Ovary (tissue), 9 donors: ENCODE data around the gene FTH1. TPM values are rescaled to one million over a fixed set of nuclear protein-coding genes. Genes with fewer than 3 reads are reported as not detected.
"Not testable (repeated sequence)": the region's sequence is repeated elsewhere in the genome, so short reads cannot be mapped to it uniquely, and the experiment has no call there.

Experiments
- DNase-seq, 5 donors: peaks; one replicate each; pipeline ENCODE4 v3.0.0-alpha.2; 2019 to 2020
- H3K27ac ChIP-seq, 2 donors: fragments of 200-600 bp; one replicate each; pipeline versions ENCODE4 v1.5.1 to v1.8.0; 2019 to 2022
- H3K27me3 ChIP-seq: fragments of 200-600 bp; one replicate; pipeline ENCODE4 v1.8.0; 2022
- H3K36me3 ChIP-seq: fragments of 200-600 bp; sonication (generic); one replicate; pipeline ENCODE4 v1.5.1; 2019
- H3K4me1 ChIP-seq: one replicate; pipeline ENCODE4 v1.8.1; 2013; ENCODE audit warnings: mild to moderate bottlenecking, moderate library complexity; ENCODE audit not compliant: insufficient read depth
- H3K4me3 ChIP-seq: fragments of 200-600 bp; sonication (generic); one replicate; pipeline ENCODE4 v1.5.1; 2017
- H3K9me3 ChIP-seq, 2 donors: fragments of 200-600 bp in 1 of 2; sonication (generic) in 1 of 2; one replicate each; pipeline versions ENCODE4 v1.5.1 to v1.8.1; 2013 to 2019; ENCODE audit warnings: mild to moderate bottlenecking in 1 of 2, moderate library complexity in 1 of 2
- EP300 ChIP-seq: sonication (generic); formaldehyde crosslinking; IDR thresholded peaks from one replicate; pipeline ENCODE4 v1.6.1; 2017; ENCODE audit warnings: antibody characterized with exemption
- POLR2A ChIP-seq: fragments of 450-650 bp; IDR thresholded peaks from one replicate; pipeline ENCODE4 v1.6.1; 2017; ENCODE audit warnings: antibody characterized with exemption, mild to moderate bottlenecking, moderate library complexity
- WGBS, 3 donors: extraction: QIAGEN DNeasy Blood & Tissue Kit in 1 of 3; methylation state at CpG; one replicate each; pipeline versions ENCODE4 v1.1.5 to v1.1.7; 2013 to 2017; 5-methylcytosine and 5-hydroxymethylcytosine counted together
- intact Hi-C, 4 donors: fragments of 100-400 bp; cut with DNase I; formaldehyde crosslinking; loops; one replicate each; pipeline versions ENCODE4 v1.11.0 to v1.15.1; 2022 to 2023
- polyA plus RNA-seq, 2 donors: library from polyadenylated mRNA; stranded (reverse); fragments of 200-250 nt in 1 of 2; fragments of 350-450 nt in 1 of 2; fragmentation: Illumina TruSeq in 1 of 2; extraction: RNeasy Lipid Tissue Mini Kit (QIAGEN cat#74804) in 1 of 2; gene quantifications; one replicate each; pipeline ENCODE4 v1.2.3, GENCODE V29; 2013 to 2014
- total RNA-seq, 7 donors: library from RNA; depleted of rRNA in 2 of 7; stranded (reverse); fragments of >200 nt in 2 of 7; fragmentation: NEBNext Ultra II Directional in 3 of 7; extraction: Animal tissue kit (Norgen Biotek cat#: 25700) in 3 of 7; gene quantifications; one replicate each; pipeline versions ENCODE4 v1.1.0 to v1.2.4, GENCODE V29; 2016 to 2023
- TF ChIP-seq, protein P1 (sequence below), 3 donors: fragments of 450-650 bp in 2 of 3; fragments of 200-600 bp in 1 of 3; IDR thresholded peaks; one replicate each; pipeline versions ENCODE4 v1.5.1 to v1.8.0; 2016 to 2022; ENCODE audit warnings: antibody characterized with exemption in 3 of 3, mild to moderate bottlenecking in 1 of 3
- donor health status: DM: no; HTN: no; CAD: no; lungs with moderate emphysema.
- donor health status: DM: no; HTN: no; CAD: no.
- donor health status: Bipolar disorder and iron deficiency.
- donor health status: DM: yes; HTN: yes; CAD: no.
- donor health status: DM: no; HTN: no; CAD: no.
- donor health status: DM: yes; HTN: yes; CAD: no.

FTH1 gene
- total and polyA plus RNA-seq, 9 donors, result 1,118 to 5,649 (median 2,155) TPM

GRCh38 chr11:61969391-61969758, 1.9 kb upstream of the FTH1 start:
- Histone ChIP-seq H3K27ac (peak overlapping the region in 1 of 2 donors; percentile 96), H3K4me3 (no peak overlapping the region), H3K36me3 (no peaks in the 10 kb centered on the region), H3K9me3 (no peaks in the 10 kb centered on the region), H3K27me3 (no peaks in the 10 kb centered on the region), H3K4me1 (peaks cover 34% of the 10 kb centered on the region)
- intact Hi-C loops, result no loop called here
- TF ChIP-seq POLR2A, result no peak
- TF ChIP-seq, protein P1, sequence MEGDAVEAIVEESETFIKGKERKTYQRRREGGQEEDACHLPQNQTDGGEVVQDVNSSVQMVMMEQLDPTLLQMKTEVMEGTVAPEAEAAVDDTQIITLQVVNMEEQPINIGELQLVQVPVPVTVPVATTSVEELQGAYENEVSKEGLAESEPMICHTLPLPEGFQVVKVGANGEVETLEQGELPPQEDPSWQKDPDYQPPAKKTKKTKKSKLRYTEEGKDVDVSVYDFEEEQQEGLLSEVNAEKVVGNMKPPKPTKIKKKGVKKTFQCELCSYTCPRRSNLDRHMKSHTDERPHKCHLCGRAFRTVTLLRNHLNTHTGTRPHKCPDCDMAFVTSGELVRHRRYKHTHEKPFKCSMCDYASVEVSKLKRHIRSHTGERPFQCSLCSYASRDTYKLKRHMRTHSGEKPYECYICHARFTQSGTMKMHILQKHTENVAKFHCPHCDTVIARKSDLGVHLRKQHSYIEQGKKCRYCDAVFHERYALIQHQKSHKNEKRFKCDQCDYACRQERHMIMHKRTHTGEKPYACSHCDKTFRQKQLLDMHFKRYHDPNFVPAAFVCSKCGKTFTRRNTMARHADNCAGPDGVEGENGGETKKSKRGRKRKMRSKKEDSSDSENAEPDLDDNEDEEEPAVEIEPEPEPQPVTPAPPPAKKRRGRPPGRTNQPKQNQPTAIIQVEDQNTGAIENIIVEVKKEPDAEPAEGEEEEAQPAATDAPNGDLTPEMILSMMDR (IDR thresholded peaks at IDR 0.05), result no peak
- TF ChIP-seq EP300, result no peak
- 24 to 49% (median 44%) methylated on average over 7 of the region's 7 CpGs for WGBS, 3 donors
- DNase-seq, result no peak

GRCh38 chr11:61968758-61969390, 1.4 kb upstream of the FTH1 start:
- intact Hi-C loops, result no loop called here
- no peaks in the 10 kb centered on the region for H3K27me3 ChIP-seq
- H3K4me1 ChIP-seq, result peaks cover 34% of the 10 kb centered on the region
- TF ChIP-seq EP300 (no peak), POLR2A (no peak)
- TF ChIP-seq, protein P1 (IDR thresholded peaks at IDR 0.05), result no peak
- H3K4me3 ChIP-seq, result peak overlapping the region; percentile 71
- peak overlapping the region; percentile 89 to 98 for H3K27ac ChIP-seq
- peak in 4 of 5 donors; percentile 8 to 36 (median 26) for DNase-seq
- H3K9me3 ChIP-seq, result no peaks in the 10 kb centered on the region
- 88 to 92% (median 89%) methylated on average over 16 of the region's 16 CpGs for WGBS, 3 donors
- no peaks in the 10 kb centered on the region for H3K36me3 ChIP-seq

DNA sequence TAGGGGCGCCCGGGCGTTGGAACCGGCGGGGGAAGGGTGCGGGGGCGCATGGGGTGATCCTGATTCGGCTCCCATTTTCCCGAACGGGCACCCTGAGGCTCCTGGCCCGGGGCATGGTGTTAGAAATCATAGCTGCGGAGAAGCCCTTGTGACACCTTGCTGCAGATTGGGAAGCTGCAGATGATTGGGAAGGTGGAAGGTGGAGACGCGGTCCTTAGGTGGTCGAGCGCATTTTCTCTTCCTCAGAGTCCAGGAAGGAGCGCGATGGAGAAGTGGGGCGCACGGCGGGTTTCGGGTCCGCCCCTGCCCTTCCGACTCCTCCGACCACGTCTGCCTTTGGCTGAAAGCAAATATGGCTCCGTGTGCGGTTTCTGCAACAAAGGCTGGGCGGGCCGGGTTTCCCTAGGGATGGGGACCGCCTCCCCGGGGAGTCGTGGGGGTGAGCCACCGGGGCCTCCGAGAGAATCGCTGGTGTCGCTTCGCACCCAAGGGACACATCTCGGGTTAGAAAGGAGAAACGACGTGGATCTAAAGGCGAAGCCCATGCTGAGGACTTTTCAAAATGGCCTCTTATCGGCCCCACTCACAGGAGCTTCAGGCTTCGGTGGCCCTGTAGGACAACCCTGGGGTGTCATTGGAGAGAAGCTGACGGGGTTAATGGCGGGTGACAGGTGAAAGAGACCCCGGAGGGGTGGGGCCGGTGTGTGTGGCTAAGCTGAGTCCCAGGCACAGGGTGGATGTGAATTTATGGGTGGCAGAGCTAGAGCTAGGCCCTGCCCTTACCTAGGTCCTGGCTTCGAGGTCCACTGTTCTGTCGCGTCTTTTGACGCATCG, 707 bp upstream of the FTH1 start:
- WGBS, 3 donors, result 11 to 17% (median 12%) methylated on average over 46 to 53 of the region's 53 CpGs
- TF ChIP-seq EP300, result no peak
- TF ChIP-seq POLR2A, result no peak
- TF ChIP-seq, protein P1 (IDR thresholded peaks at IDR 0.05), result no peak
- Histone ChIP-seq H3K9me3 (no peaks in the 10 kb centered on the region), H3K4me1 (peaks cover 28% of the 10 kb centered on the region), H3K36me3 (no peaks in the 10 kb centered on the region), H3K4me3 (peak overlapping the region; percentile 71), H3K27me3 (no peaks in the 10 kb centered on the region), H3K27ac (peak overlapping the region; percentile 89 to 98)
- peak in 4 of 5 donors; percentile 32 to 66 (median 60) for DNase-seq
- intact Hi-C loops, result no loop called here

DNA sequence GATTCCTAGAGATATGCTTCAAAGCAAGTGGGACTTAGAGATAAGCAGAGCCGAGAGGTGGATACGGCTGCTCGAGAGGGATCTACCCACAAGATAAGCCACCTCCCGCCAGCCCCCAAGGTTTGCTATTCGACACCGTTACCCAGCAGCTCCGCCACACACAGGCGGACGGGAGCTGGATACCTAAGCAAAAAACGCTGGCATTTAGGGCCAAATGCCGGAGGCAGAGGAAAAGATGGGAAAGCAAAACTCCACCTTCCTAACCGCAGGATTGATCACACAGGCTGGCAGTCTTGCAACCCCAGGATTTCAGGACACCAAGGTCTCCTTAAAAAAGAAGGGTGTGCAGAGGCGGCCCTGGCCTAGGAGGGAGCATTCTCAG, 709 bp downstream of the FTH1 start:
- no peak for TF ChIP-seq POLR2A
- no peak for TF ChIP-seq EP300
- TF ChIP-seq, protein P1 (IDR thresholded peaks at IDR 0.05), result no peak
- peak in 1 of 5 donors; percentile 23 for DNase-seq
- Histone ChIP-seq H3K4me3 (peak overlapping the region; percentile 71), H3K27me3 (no peaks in the 10 kb centered on the region), H3K4me1 (peaks cover 20% of the 10 kb centered on the region), H3K27ac (peak overlapping the region; percentile 89 to 98), H3K36me3 (no peaks in the 10 kb centered on the region), H3K9me3 (no peaks in the 10 kb centered on the region)
- intact Hi-C loops, result no loop called here
- WGBS, 3 donors, result 0 to 1% (median 1%) methylated on average over 13 of the region's 13 CpGs

- intact Hi-C loops, H3K27me3 ChIP-seq, H3K27ac ChIP-seq, H3K36me3 ChIP-seq, H3K9me3 ChIP-seq: not testable (repeated sequence)
- DNase-seq, result peak in 4 of 5 donors; percentile 15 to 56 (median 28)
- WGBS, 3 donors, result 63 to 68% (median 68%) methylated on average over 9 of the region's 9 CpGs
- Histone ChIP-seq H3K4me3 (peak overlapping the region; percentile 71), H3K4me1 (peaks cover 12% of the 10 kb centered on the region)
Measured at GRCh38 chr11:61964666-61965271, 2.7 kb downstream of the FTH1 start.
